ENCODE results near the gene APOH. TPM values are rescaled to one million over a fixed set of nuclear protein-coding genes. Genes with fewer than 3 reads are reported as not detected.
A peak's percentile ranks its signal among the peaks of the same experiment; 100 is the strongest.

The APOH gene
- polyA plus RNA-seq, 1 of the 3 experiments (the other 2 are of a cell fraction): not detected

GRCh38 chr17:66277191-66277590 is 48.0 kb upstream of the APOH start:
- H3K27ac ChIP-seq (ENCODE audit: low read depth in 2 of 2, low read length in 1 of 2): peak overlapping the region in 1 of 2 experiments; percentile 80; a peak in 2 of 4 replicates
- CTCF ChIA-PET: interaction anchor here (0.9 to 1.3 kb wide), 3 partner anchors 10 to 348 kb away, joined by 3 to 5 read pairs (median 4); no protein-coding TSS in a partner anchor
- peaks cover 6% of the 10 kb centered on the region; the same call in 1 of the 2 replicates for H3K79me2 ChIP-seq (ENCODE audit: insufficient read depth)

GRCh38 chr17:66276328-66276937 is 47.2 kb upstream of the APOH start:
- no peaks in the 10 kb centered on the region for H3K9me3 ChIP-seq
- peaks cover 6% of the 10 kb centered on the region; the same call in 1 of the 2 replicates for H3K79me2 ChIP-seq (ENCODE audit: insufficient read depth)
- 60% methylated on average over 3 of the region's 3 CpGs for WGBS (ENCODE audit: low lambda C conversion rate)
- no peak for DNase-seq
- no peak overlapping the region for H3K4me3 ChIP-seq (ENCODE audit: low read depth in 2 of 2, low read length in 1 of 2)
- peak overlapping the region; percentile 71 for H3K4me2 ChIP-seq
- POLR2A ChIA-PET: no interaction called here
- no peaks in the 10 kb centered on the region for H3K27me3 ChIP-seq (ENCODE audit: insufficient read depth)
- no peak for TF ChIP-seq PBX3 (IDR thresholded peaks at IDR 0.05)
- TF ChIP-seq ELF1 (IDR thresholded peaks at IDR 0.05): no peak
- no peak for TF ChIP-seq TAF1 (IDR thresholded peaks at IDR 0.05; ENCODE audit: borderline replicate concordance, low read depth, low read length)
- no peak for TF ChIP-seq MAX (IDR thresholded peaks at IDR 0.05; ENCODE audit: low read depth)
- TF ChIP-seq MEF2A (IDR thresholded peaks at IDR 0.05; ENCODE audit: borderline replicate concordance, low read depth): no peak
- TF ChIP-seq TEAD4 (IDR thresholded peaks at IDR 0.05; ENCODE audit: borderline replicate concordance, insufficient read depth): no peak
- TF ChIP-seq IRF3 (IDR thresholded peaks at IDR 0.05; ENCODE audit: low read depth, low read length): no peak
- TF ChIP-seq SIN3A (IDR thresholded peaks at IDR 0.05; ENCODE audit: borderline replicate concordance, low read depth, low read length): no peak
- no peak for TF ChIP-seq CTCF (IDR thresholded peaks at IDR 0.05)
- TF ChIP-seq GATA2 (CRISPR knock-in tag; IDR thresholded peaks at IDR 0.05): no peak
- no peak for TF ChIP-seq JUND (IDR thresholded peaks at IDR 0.05)
- TF ChIP-seq GABPA (IDR thresholded peaks at IDR 0.05; ENCODE audit: low read depth): no peak
- TF ChIP-seq FOSL2 (IDR thresholded peaks at IDR 0.05; ENCODE audit: borderline replicate concordance, low read depth): no peak
- no peak for TF ChIP-seq FOXM1 (IDR thresholded peaks at IDR 0.05; ENCODE audit: low read depth)
- TF ChIP-seq POLR2AphosphoS5 (IDR thresholded peaks at IDR 0.05; ENCODE audit: low read depth, low read length): no peak
- no peaks in the 10 kb centered on the region for H4K20me1 ChIP-seq (ENCODE audit: insufficient read depth)
- H3F3A ChIP-seq (replicated peaks; ENCODE audit: insufficient read depth): peaks cover 51% of the 10 kb centered on the region
- H3K4me1 ChIP-seq (ENCODE audit: control insufficient read depth in 1 of 2, insufficient read depth in 2 of 2, low read depth in 1 of 2, low read length in 1 of 2): peaks cover 3 to 37% of the 10 kb centered on the region in 2 experiments; a peak in 3 of 4 replicates
- CTCF ChIA-PET: interaction anchor here (0.7 to 1.6 kb wide), 6 partner anchors 10 to 438 kb away, joined by 3 to 5 read pairs (median 4); no protein-coding TSS in a partner anchor
- H3K9me2 ChIP-seq: no peaks in the 10 kb centered on the region
- H2AFZ ChIP-seq (ENCODE audit: low read depth): no peak overlapping the region
- peak overlapping the region in 1 of 2 experiments; percentile 80; a peak in 2 of 4 replicates for H3K27ac ChIP-seq (ENCODE audit: low read depth in 2 of 2, low read length in 1 of 2)
- H3K36me3 ChIP-seq (replicated peaks in 1 of 2; ENCODE audit: control insufficient read depth in 1 of 2, insufficient read depth in 2 of 2, low read length in 1 of 2): no peaks in the 10 kb centered on the region
- peak overlapping the region; percentile 31; the same call in 1 of the 2 replicates for H3K9ac ChIP-seq

More at GRCh38 chr17:66277191-66277590, 48.0 kb upstream of the APOH start:
- DNase-seq: no peak
- Histone ChIP-seq H3K27me3 (ENCODE audit: insufficient read depth) (no peaks in the 10 kb centered on the region), H3K4me3 (ENCODE audit: low read depth in 2 of 2, low read length in 1 of 2) (no peak overlapping the region), H3F3A (replicated peaks; ENCODE audit: insufficient read depth) (peaks cover 45% of the 10 kb centered on the region), H3K9me3 (no peaks in the 10 kb centered on the region), H2AFZ (ENCODE audit: low read depth) (0 out of 2 replicates have a peak overlapping the region, but pooled peaks have one; percentile 6), H3K9ac (no peak overlapping the region), H3K36me3 (replicated peaks in 1 of 2; ENCODE audit: control insufficient read depth in 1 of 2, insufficient read depth in 2 of 2, low read length in 1 of 2) (no peaks in the 10 kb centered on the region), H3K9me2 (no peaks in the 10 kb centered on the region), H3K4me2 (no peak overlapping the region), H4K20me1 (ENCODE audit: insufficient read depth) (no peaks in the 10 kb centered on the region), H3K4me1 (ENCODE audit: control insufficient read depth in 1 of 2, insufficient read depth in 2 of 2, low read depth in 1 of 2, low read length in 1 of 2) (peaks cover 3 to 36% of the 10 kb centered on the region in 2 experiments; a peak in 3 of 4 replicates)
- POLR2A ChIA-PET: no interaction called here
- TF ChIP-seq NRF1 (IDR thresholded peaks at IDR 0.05; ENCODE audit: low read depth, low read length): no peak
- no peak for TF ChIP-seq RCOR1 (IDR thresholded peaks at IDR 0.05; ENCODE audit: low read length)
- 96% methylated on average over 2 of the region's 2 CpGs for WGBS (ENCODE audit: low lambda C conversion rate)

All from SK-N-SH (cell line).